Hematopoietic multipotent progenitor cell treated with erythropoietin and hydrocortisone succinate and interleukin-3 and kit ligand, for 6 days (in vitro differentiated cells): ENCODE data around the gene IL19.
A peak's percentile ranks its signal among the peaks of the same experiment; 100 is the strongest.

Experiments
- DNase-seq: peaks from one replicate; pipeline ENCODE4 v3.0.0-alpha.2; 2015

Gene IL19, protein sequence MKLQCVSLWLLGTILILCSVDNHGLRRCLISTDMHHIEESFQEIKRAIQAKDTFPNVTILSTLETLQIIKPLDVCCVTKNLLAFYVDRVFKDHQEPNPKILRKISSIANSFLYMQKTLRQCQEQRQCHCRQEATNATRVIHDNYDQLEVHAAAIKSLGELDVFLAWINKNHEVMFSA

DNA sequence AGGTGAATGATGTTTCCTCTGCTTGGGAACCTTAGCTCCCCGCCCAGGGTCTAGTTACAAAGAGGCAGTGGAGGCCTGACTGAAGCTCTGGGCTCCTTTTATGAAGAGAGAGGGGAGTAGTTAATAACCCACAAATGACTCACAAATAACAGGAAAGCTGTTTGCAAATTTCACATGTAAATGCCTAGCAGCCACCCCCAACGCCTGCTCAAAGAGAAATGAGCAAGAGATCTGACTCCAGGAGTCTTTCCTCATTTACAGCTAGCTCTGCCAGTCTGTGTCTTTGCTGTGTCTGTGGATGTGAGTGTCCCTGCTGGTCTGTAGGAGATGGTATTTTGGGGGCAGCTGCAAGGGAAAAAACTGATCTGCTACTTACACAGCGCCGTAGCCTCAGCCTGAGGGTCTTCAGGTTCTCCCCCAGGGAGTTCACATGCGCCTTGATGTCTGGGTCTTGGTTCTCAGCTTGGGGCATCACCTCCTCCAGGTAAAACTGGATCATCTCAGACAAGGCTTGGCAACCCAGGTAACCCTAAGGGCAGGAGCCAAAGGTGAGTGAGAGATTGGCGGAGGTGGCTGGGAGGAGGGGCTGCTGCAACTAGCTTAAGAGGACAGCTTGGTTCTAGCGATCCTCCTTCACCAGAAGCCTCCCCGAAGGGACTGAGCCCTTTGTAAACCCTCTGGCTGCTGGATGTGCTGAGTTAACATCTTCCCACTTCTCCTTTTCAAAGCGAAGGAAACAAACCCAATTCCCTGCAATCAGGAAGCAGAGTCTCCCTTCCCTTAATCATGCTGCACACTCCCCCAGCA is at the start of gene IL19:
IL19 (plus strand) TSS at position 243 of the 807 bp plus-strand sequence. CDS start 65,890 bp downstream, outside the sequence.
- DNase-seq = peak; percentile 32

DNA sequence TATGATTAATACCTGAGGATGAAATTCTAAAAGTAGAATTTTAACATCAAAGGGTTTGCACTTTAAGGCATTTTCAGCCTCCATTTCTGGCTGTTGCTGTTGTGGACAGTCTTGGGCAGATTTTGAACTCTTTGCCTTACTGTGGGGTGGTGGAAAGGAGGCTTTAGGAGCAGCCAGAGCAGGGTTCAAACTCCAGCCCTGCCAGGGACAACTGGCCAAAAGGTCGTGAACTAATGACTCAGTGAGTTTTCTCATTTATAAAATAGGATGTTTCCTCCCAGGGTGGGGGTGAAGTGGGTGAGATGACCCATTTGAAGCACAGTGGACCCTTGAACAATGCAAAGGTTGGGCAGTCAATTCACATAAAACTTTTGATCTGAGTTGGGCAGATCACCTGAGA is 49.1 kb upstream of the IL19 start:
- no peak for DNase-seq

DNA sequence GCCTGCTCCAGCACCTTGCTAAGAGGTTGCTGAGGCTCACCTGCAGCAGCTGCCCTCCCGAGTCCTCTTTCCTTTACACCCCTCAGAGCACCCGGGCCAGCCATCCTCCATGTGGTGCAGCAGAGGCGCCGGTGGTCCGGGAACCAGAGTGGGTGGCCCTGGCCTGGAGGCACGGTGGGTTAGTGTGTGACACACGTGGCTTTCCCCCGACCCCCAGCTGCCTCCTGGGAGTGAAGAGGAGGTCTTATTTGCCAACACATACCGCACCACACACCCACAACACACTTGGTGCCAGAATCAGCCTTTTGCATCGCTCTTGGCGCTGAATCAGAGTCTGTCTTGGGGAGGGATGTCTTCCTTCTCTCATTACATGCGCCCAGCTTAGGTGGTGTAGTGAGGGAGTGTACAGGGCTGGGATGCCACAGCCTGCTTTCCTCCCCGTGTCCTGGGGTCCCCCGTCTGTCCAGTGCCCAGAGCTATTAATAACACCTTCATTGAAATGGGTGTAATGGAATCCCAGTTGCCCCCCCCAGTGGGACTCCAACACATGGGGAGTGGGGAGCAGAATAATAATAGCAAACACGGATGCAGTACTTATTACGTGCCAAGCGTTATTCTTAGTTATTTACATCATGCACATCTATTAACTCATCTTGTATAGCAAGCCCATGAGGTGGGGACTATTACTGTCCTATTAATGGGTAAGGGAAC is 47.7 kb upstream of the IL19 start:
- no peak for DNase-seq

DNA sequence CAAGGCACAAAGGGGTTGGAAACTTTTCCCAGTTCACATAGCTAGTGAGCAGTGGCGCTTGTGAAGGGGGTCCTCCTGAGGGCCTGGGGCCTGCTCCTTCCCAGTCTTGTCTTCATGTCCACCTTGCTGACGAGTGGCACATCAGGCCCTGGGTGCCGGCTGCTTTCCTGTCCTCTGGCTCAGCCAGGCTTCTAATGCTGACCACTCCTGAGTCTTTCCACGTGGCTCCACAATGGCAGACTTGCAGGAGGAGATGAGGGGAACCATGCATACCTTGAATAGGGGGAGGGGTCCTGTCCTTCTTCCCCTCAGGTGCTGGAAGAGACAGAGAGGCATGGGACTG is 47.1 kb upstream of the IL19 start:
- no peak for DNase-seq

DNA sequence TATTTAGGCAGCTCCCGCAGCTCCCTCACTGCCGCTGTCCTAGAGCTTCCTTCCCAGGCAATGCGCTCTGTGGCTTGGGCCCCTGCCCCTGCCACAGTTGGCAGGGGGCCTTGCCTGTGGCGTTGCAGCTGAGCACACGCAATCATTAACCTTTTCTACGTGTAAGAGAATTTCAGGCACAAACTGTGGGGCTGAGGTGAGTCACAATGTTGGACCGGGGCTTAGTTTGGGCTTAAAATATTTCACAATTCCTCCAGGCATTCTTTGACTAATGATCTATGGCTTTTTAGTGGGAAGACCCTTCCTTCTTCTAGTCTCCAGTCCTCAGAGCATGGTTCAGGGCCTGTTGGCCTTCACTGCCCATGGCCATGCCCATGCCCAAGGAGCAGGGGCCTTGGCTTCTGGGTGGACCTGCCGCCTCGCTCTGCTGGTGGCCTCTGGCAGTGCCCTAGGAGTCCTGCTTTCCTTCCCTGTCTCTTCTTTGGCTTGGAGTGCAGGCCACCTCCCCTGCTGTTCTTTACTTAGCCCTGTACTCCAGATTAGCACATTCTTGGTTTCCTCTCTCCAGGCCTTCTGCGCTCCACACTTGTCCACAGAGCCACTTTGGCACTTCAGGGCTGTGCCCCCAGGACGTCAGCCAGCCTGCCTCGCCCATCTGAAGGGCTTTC is 46.6 kb upstream of the IL19 start:
- no peak for DNase-seq

DNA sequence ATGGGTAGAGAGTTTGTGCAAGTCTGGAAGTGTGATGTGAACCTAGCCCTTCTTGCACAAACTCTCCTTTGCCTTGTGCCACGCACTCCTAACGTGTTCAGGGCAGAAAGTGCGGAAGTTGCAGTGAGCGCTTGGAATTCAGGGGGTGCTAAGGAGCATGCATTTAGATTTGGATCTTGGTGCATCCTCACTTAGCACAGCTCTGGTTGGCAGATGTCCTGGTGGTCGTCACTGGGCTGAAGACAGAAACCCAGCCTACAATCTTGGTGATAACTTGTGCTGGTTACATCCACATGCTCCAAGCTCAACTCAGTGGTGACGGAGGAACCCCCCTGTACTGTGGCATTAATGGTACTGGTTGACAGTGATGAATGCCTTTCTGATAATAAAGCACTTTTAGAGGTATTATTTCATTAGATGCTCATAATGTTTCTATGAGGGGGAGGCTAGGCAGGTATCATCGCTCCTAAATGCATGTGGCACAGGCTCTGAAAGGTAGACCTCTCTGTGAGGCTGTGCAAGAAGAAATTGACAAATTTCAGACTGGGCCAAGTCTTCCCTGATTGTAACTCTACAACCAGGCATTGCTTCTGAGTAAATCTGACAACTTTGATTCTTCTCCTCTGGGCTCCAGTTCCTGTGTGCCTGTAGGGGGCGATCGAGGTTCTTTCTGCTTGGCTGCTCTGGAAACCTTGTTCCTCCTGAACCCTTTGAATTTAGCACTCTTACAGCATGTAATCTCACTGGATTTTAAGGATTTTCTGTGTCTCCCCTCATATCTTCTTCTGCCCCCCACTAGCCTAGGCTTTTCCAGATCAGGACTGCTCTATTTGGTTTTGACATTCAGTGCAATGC is 45.2 kb upstream of the IL19 start:
- DNase-seq = peak; percentile 81

DNA sequence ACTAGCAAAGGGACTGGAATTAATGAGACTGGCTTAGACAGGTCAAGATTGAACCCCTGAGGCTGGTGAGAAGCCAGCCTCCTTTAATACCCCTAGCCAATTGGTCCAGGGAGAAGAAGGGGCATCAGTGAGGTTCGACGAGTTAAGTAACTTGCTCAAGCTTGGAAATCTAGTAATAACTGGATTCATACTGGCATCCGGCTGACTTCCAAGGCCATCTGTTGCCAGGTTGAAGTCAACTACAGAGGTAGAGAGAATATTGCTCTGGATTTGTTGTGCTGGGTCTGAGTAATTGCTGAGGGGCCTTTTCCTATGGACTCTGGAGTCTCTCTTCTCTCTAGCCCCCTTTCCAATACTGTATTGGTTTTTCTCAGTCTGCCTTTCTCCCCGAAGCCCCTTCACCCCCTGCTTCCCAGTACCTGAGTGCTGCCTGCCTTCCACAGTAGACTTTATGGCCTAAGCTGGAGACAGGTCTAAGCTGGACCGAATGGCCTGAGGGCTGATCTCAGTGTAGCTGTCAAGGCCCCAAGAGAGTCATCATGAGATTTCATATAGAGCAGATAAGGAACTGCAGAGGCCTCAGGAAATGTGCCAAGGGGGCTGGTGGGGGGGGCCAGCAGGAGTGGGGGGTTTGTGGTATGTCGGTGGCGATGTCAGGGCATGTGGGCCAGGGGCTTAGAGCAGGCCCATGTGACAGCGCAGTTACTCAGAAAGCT is 42.4 kb upstream of the IL19 start:
- peak; percentile 40 for DNase-seq

DNA sequence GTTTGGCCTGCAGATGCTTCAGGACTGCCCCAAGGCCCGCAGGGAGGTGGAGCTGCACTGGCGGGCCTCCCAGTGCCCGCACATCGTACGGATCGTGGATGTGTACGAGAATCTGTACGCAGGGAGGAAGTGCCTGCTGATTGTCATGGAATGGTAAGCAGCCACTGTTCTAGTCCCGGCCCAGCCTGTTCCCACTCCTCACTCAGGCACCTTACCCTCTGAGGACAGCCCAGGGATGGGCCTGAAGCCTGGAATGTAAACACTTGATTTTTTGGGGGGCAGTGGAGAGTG is 41.9 kb upstream of the IL19 start:
- no peak for DNase-seq

DNA sequence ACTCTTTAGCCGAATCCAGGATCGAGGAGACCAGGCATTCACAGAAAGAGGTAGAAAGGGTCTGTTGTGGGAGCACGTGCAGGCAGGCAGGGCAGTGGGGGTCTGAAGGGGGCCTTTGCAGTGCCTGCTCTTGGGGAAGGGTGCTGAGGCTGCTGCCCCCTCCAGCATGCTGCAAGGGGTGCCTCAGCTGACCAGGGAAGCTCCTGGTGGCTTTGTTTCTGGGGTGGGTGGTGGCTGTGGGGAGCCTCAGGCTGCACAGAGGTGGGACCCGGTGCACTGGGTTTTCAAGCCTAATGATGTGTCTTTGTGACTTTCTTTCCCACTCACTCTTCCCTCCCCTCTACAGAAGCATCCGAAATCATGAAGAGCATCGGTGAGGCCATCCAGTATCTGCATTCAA is 41.5 kb upstream of the IL19 start:
- DNase-seq = no peak

DNA sequence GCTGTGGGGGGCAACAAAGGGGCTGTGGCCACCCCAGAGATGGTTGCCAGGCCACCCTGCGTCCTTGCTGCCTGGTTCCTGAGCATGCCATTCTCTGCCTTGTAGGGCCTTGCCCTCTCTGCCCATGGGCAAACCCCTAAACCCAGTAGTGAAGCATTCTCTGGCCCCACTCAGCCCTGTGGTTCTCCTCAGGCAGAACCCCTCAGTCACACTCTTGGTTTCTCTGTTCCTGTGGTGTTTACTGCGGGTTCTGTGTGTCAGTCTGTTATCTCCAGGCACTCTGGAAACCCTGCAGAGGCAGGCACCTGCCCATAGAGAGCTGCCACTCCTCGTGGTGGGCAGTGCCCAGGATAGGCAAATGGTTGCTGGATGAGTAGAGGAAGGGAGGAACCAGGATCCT is 41.1 kb upstream of the IL19 start:
- no peak for DNase-seq

DNA sequence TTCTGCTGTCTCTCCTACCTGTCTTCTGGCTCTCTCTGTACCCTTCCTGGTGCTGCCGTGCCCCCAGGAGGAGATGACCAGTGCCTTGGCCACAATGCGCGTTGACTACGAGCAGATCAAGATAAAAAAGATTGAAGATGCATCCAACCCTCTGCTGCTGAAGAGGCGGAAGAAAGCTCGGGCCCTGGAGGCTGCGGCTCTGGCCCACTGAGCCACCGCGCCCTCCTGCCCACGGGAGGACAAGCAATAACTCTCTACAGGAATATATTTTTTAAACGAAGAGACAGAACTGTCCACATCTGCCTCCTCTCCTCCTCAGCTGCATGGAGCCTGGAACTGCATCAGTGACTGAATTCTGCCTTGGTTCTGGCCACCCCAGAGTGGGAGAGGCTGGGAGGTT is 38.1 kb upstream of the IL19 start:
- DNase-seq = no peak

DNA sequence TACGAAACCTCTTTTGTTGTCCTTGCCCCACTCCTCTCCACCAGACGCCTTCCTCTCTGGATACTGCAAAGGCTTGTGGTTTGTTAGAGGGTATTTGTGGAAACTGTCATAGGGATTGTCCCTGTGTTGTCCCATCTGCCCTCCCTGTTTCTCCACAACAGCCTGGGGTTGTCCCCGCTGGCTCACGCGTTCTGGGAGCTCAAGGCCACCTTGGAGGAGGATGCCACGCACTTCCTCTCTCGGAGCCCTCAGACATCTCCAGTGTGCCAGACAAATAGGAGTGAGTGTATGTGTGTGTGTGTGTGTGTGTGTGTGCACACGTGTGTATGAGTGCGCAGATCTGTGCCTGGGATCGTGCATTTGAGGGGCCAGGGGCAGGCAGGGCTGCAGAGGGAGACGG is 37.6 kb upstream of the IL19 start:
- no peak for DNase-seq

DNA sequence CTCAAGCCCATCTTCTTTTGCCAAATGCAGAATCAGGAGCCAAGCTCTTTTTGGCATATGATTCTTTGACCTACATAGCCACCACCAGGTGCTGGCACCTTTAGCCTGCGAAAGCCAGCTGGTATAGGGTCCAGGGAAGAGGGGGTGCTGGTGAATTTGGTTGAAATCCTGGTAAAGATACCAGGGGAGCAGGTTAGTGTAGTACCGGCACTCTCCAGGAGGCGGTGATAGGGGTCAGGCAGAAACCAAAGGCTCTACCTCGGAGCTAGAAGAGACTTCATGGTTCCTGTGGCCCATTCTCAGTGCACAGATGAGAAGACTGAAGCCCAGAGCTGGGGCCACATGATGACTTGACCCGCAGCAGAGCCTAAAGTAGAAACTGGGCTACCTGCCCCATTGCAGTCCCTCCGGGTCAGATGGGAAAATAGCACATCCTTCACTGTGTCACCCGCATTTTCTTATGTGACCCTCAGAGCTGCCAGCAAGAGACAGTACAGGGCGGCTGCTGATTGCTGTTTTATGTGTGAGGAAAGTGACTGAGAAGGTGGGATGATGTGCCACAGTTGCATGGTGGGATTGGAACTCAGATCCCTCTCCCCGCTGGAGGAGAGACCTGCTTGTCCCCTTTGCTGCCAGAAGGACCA is 36.0 kb upstream of the IL19 start:
- DNase-seq = peak; percentile 82

DNA sequence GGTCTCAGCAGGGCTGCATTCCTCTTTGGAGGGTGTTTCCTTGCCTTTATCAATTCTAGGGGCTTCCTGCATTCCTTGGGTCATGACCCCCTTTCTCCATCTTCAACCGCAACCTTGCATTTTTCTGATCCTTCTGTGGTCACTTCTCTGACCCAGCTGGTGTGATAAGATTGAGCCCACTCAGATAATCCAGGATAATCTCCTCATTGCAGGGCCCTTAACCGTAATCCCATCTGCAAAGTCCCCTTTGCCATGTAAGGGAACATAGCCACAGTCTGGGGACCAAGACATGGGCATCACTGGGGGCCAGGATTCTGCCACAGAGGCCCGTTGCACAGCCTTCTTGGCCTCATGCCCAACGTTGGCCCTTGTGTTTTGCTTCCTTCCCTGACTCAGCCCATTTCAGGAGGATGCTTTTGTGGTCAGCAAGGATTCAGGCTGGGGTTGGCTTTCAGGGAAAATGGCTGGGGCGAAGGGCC is 35.0 kb upstream of the IL19 start:
- DNase-seq = peak; percentile 63

DNA sequence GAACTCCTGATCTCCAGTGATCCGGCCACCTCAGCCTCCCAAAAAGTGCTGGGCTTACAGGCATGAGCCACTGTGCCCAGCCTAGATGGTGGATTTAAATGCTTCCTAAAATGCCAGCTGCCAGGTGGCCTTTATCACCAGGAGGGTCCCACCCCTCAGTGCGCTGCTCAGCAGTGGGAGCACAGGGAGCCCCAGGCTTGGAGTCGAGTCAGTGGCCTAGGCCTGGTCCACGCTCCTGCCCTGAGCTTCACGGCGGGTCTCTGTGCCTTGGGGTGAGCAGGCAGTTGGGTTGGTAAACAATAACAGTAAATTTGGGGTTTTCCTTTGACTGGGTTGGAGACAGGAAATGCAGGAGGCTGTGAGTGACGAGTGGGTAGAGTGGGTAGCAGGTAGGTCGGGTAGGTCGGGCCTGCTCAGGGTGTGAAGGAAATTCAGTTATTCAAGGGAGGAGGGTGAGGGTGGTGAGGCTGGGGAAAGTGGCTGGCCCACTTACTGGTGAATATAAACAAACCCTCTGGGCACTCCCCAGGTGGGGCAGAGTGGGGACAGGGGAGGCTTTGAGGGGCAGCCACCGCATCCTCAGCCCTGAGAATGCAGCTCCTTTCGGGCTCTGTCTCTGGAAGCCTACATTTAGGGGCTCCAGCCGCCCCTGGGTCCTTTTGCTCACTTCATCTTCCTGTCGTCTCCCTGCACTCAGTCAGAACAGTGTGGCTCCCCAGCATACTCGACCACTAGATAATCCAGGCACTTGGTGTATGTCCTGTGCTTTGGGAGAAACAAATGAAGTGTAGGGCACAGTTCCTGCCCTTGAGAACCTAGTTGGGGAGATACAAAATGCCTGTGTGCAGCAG is 33.5 kb upstream of the IL19 start:
- no peak for DNase-seq

DNA sequence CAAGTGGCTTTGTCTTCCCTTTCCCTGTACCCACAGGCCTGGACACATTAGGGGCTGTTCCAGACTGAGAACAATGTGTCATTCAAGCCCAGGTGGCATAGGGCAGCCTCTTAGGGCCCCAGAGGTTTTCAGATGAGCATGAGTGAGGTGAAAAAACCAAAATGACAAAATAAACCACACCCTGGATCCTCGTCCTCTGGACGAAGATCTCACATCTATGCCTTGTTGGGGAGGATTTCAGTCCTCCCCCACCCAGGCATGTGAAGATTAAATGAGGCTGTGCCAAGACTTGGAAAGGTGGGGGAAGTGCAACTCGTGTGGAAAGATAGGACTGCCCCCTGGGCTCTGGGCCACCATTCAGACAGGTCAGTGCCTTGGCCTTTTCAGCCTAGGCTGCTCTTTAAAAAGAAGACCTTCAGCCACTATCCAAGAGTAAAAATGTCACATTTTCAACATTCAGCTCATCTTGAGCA is 32.8 kb upstream of the IL19 start:
- peak; percentile 49 for DNase-seq

DNA sequence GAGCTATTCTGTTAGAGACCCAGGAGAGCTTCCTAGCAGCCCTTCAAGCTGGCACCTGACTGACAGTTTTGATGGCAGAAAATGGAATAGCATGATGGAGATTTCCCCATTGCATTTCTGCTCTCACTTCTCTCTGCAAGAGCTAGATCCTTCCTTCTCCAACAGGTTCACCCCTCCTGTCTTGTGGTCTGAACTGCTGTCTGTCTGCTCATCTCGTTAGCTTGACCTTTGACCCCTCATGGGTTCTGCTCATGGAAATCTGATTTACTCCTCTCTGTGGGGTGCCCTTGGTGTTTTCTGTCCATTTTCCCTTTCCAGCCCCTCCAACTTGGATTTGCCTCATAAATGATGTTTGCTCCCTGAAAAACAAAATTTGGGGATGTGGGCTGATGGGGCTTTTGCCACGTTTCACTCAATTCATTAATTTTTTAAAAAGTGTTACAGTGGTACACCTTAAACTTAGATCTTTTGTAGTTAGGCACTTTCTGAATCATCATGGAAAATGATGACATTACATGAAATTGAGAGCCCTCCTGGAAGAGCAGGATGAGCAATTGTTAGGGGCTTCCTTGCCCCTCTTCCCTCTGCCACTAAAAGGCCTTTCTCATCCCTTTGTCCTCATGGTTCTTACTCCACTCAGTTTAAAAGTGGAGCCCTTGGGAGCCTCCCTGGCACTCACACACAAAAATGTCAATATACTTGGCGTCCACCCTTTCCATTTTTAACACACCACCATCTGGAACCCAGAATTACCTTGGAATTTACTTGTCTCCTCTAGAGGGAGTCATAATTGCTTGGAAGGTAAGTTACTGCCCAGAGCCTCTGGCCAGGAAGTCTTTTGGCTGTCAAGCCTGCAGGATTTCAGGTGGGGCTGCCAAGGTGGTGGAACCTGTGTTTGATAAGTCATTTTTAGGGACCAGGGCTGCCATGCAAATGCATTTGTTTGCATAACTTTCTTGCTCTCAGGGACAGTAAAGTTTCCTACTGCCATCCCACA is 31.9 kb upstream of the IL19 start:
- peak; percentile 53 for DNase-seq

DNA sequence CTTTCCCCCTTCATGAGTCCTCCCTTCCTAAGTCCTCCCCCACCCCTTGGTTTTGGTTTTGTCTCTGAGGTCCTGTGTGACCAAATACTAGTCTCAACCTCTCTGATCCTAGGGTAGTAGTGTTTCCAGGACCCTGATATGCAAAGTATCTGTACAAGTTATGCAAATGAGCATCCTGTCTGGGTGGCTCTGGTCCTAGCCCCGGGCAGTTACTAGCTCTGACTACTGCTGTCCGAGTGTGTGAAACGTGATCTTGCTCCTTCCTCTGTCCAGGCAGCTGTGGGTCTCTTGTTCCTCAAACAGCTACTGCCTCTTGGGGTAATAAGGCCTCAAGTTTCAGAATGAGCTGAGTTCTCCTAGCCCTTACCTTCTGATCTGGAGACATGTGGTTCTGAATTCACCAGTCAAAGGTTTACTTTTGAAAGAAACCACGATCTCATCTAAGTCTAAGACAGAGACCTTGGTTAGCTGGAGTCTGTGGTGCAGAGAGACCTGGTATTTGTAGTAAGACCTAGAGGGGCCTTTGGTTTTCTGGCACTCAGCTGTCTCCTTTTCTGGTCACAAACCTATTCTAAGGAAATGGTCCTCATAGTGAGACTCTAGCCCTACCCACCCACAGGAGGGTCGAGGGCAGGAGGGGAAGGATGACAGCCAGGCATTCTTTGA is 31.0 kb upstream of the IL19 start:
- DNase-seq = no peak
